Measurements from ENCODE around the gene JOSD2. TPM values are rescaled to one million over a fixed set of nuclear protein-coding genes. Genes with fewer than 3 reads are reported as not detected.
A peak's percentile ranks its signal among the peaks of the same experiment; 100 is the strongest.

JOSD2 gene
- polyA plus RNA-seq, 1 experiment: 19.6 TPM

DNA sequence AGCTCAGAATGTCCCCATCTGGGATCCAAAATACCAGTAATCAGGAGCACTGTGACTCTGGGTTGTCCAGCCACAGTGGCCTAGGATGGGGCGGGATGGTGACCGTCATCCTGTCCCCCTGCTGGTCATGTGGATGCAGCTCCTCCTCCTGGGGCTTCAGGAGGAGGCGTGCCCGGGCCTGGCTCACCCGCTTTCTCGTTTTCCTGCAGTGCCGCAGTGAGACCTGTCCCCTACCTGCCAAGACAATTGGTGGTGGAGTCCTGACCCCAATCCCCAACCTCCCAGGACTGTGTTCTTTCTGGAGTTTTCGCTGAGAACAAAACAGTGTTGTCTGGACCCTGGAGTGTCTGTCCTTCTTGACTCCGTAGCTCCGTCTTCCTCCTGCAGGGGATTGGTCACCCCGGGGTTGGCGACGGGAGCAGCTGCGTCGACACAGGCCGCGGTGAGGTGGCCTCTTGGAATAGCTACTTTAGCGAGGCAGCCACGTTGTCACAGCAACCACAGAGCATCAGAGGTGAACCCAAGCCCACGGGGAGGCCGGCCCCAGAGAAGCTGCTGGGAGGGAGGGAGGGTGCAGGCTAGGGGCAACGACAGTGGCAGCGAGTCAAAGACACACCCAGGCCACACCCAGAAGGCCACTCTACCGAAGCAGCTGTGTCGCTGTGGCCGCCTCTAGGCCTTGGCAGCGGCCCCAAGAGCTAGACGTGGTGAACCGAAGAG lies 44.8 kb downstream of the JOSD2 start:
- H3K9me3 ChIP-seq (ENCODE audit: control insufficient read depth, insufficient read depth, low read length): no peaks in the 10 kb centered on the region; the same call in 1 of the 2 replicates
- DNase-seq (ENCODE audit: low read depth, low spot score): no peak
- TF ChIP-seq, protein P1, sequence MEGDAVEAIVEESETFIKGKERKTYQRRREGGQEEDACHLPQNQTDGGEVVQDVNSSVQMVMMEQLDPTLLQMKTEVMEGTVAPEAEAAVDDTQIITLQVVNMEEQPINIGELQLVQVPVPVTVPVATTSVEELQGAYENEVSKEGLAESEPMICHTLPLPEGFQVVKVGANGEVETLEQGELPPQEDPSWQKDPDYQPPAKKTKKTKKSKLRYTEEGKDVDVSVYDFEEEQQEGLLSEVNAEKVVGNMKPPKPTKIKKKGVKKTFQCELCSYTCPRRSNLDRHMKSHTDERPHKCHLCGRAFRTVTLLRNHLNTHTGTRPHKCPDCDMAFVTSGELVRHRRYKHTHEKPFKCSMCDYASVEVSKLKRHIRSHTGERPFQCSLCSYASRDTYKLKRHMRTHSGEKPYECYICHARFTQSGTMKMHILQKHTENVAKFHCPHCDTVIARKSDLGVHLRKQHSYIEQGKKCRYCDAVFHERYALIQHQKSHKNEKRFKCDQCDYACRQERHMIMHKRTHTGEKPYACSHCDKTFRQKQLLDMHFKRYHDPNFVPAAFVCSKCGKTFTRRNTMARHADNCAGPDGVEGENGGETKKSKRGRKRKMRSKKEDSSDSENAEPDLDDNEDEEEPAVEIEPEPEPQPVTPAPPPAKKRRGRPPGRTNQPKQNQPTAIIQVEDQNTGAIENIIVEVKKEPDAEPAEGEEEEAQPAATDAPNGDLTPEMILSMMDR (IDR thresholded peaks at IDR 0.05; ENCODE audit: low read depth, low read length): peak; percentile 29; the same call in 1 of the 2 replicates
- H3K27ac ChIP-seq (ENCODE audit: low read depth, low read length): no peak overlapping the region
- H3K4me3 ChIP-seq (ENCODE audit: low read depth, low read length): no peak overlapping the region
- peaks cover 2% of the 10 kb centered on the region for H3K27me3 ChIP-seq (ENCODE audit: control insufficient read depth, insufficient read depth, low read length)
- ChIA-PET POLR2A (interaction anchor here (0.6 kb wide), 1 partner anchor 334 kb away, joined by 8 read pairs; no protein-coding TSS in a partner anchor), CTCF (interaction anchor here (0.9 to 1.1 kb wide), 2 partner anchors 13 to 98 kb away, joined by 3 to 5 read pairs; no protein-coding TSS in a partner anchor)

DNA sequence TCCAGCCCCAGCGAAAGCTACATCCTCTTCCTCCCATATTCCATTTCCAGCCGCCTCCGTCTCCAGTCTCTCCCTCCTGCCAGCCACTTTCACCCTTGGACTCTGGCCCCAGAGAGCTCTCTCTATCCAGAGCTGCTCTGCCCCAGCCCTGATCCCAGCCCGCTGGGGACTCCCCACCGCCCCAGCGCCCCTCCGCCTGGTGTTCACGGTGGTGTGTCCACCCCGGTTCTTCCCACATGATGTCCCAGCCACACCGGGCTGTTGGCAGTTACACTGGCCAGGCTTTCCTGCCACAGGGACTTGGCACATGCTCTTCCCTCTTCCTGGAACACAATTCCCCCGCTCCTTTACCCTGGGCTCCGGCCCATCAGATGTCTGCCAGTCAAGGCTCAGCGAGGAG lies 46.0 kb downstream of the JOSD2 start:
- CTCF ChIA-PET: interaction anchor here (0.9 kb wide), 1 partner anchor 97 kb away, joined by 3 read pairs; no protein-coding TSS in a partner anchor
- Histone ChIP-seq H3K4me3 (ENCODE audit: low read depth, low read length) (no peak overlapping the region), H3K9me3 (ENCODE audit: control insufficient read depth, insufficient read depth, low read length) (no peaks in the 10 kb centered on the region; the same call in 1 of the 2 replicates), H3K27ac (ENCODE audit: low read depth, low read length) (no peak overlapping the region), H3K27me3 (ENCODE audit: control insufficient read depth, insufficient read depth, low read length) (peaks cover 2% of the 10 kb centered on the region)
- DNase-seq (ENCODE audit: low read depth, low spot score): no peak
- POLR2A ChIA-PET: interaction anchor here (0.6 kb wide), 1 partner anchor 108 kb away, joined by 3 read pairs; no protein-coding TSS in a partner anchor
- TF ChIP-seq, protein P1 (IDR thresholded peaks at IDR 0.05; ENCODE audit: low read depth, low read length): no peak

DNA sequence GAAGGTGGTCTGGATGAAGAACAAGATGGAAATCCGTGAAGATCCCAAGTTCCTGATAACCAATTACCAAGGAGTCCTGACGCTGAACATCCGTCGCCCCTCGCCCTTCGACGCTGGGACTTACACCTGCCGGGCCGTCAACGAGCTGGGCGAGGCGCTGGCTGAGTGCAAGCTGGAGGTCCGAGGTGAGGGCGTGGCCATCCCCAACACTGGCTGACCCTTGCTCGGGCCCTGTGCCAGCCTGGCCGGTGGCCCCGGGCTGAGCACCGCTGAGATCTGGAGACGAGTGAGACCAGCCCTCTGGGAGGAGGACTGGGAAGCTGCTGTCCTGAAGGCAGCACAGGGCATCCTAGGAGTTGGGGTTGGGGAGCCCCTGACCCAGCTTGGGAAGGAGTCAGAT lies 46.6 kb downstream of the JOSD2 start:
- Histone ChIP-seq H3K9me3 (ENCODE audit: control insufficient read depth, insufficient read depth, low read length) (no peaks in the 10 kb centered on the region; the same call in 1 of the 2 replicates), H3K27ac (ENCODE audit: low read depth, low read length) (no peak overlapping the region), H3K4me3 (ENCODE audit: low read depth, low read length) (no peak overlapping the region), H3K27me3 (ENCODE audit: control insufficient read depth, insufficient read depth, low read length) (peaks cover 2% of the 10 kb centered on the region)
- DNase-seq (ENCODE audit: low read depth, low spot score): no peak
- ChIA-PET CTCF (no interaction called here), POLR2A (no interaction called here)
- TF ChIP-seq, protein P1 (IDR thresholded peaks at IDR 0.05; ENCODE audit: low read depth, low read length): no peak

DNA sequence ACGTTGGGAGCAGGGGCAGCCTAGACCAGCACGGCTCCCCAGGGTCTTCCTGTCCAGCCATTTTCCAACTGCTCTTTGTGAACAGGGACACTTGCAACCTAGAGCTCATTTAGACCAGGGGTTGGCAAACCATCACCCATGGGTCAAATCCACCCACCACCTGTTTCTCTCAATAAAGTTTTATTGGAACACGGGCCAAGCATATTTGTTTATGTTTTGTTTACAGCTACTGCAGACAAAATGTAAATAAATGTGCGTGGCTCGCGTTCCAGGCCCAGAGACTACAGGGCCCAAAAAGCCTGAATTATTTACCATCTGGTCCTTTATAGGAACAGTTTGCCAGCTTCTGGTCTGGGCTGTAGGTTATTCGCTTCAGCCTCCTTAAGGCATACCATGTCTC lies 48.0 kb downstream of the JOSD2 start:
- Histone ChIP-seq H3K27me3 (ENCODE audit: control insufficient read depth, insufficient read depth, low read length) (peaks cover 7% of the 10 kb centered on the region), H3K9me3 (ENCODE audit: control insufficient read depth, insufficient read depth, low read length) (no peaks in the 10 kb centered on the region; the same call in 1 of the 2 replicates), H3K4me3 (ENCODE audit: low read depth, low read length) (no peak overlapping the region), H3K27ac (ENCODE audit: low read depth, low read length) (no peak overlapping the region)
- TF ChIP-seq, protein P1 (IDR thresholded peaks at IDR 0.05; ENCODE audit: low read depth, low read length): no peak
- CTCF ChIA-PET: interaction anchor here (0.6 to 1.0 kb wide), 2 partner anchors 11 to 13 kb away, joined by 4 to 6 read pairs; no protein-coding TSS in a partner anchor
- no peak for DNase-seq (ENCODE audit: low read depth, low spot score)
- POLR2A ChIA-PET: no interaction called here
